Measurements from ENCODE around the gene GABRB2. TPM values are rescaled to one million over a fixed set of nuclear protein-coding genes. Genes with fewer than 3 reads are reported as not detected.
A peak's percentile ranks its signal among the peaks of the same experiment; 100 is the strongest.

Gene GABRB2
- 10 to 100 TPM in 1 of 4 donors, under 1 TPM in 1, not detected in 2; 0.61 to 10.1 TPM for total RNA-seq

- H3K9me3 ChIP-seq, result no peaks in the 10 kb centered on the region
- intact Hi-C loops (cut with DNase I; ENCODE audit: low total_unique reads), result no loop called here
- peaks cover 0 to 17% of the 10 kb centered on the region in 2 donors for H3K27me3 ChIP-seq
- no peak for TF ChIP-seq POLR2A (IDR thresholded peaks at IDR 0.05)
- no peak for TF ChIP-seq CTCF (IDR thresholded peaks at IDR 0.05)
- no peak within 1 kb of the TSS for H3K27ac ChIP-seq
- no peak for DNase-seq
- H3K4me1 ChIP-seq, result peaks cover 0 to 5% of the 10 kb centered on the region in 2 donors
- H3K4me3 ChIP-seq, result peak within 1 kb of the TSS; percentile 5 to 20
- H3K36me3 ChIP-seq, result no peaks in the 10 kb centered on the region
Observed at GRCh38 chr5:161546470-161547301, at the start of gene GABRB2. GABRB2 (minus strand) TSS chr5:161546725; CDS start chr5:161546643, 82 bp downstream.

- intact Hi-C loops (cut with DNase I; ENCODE audit: low total_unique reads), result no loop called here
- H3K27me3 ChIP-seq, result no peaks in the 10 kb centered on the region
- H3K4me3 ChIP-seq, result no peak overlapping the region
- no peaks in the 10 kb centered on the region for H3K9me3 ChIP-seq
- no peak overlapping the region for H3K27ac ChIP-seq
- TF ChIP-seq POLR2A (IDR thresholded peaks at IDR 0.05), result no peak
- TF ChIP-seq CTCF (IDR thresholded peaks at IDR 0.05), result no peak
- H3K4me1 ChIP-seq, result no peaks in the 10 kb centered on the region
- no peak for DNase-seq
- no peaks in the 10 kb centered on the region for H3K36me3 ChIP-seq
Observed at GRCh38 chr5:161585798-161586197, 39.3 kb upstream of the GABRB2 start.

- intact Hi-C loops (cut with DNase I; ENCODE audit: low total_unique reads), result no loop called here
- no peak for TF ChIP-seq CTCF (IDR thresholded peaks at IDR 0.05)
- no peak for TF ChIP-seq POLR2A (IDR thresholded peaks at IDR 0.05)
- H3K4me1 ChIP-seq, result no peaks in the 10 kb centered on the region
Observed at GRCh38 chr5:161580621-161581020, 34.1 kb upstream of the GABRB2 start.

GRCh38 chr5:161572914-161573313 is 26.4 kb upstream of the GABRB2 start:
- no peak for TF ChIP-seq CTCF (IDR thresholded peaks at IDR 0.05)
- TF ChIP-seq POLR2A (IDR thresholded peaks at IDR 0.05), result no peak
- Histone ChIP-seq H3K4me3 (no peak overlapping the region), H3K27ac (no peak overlapping the region), H3K9me3 (no peaks in the 10 kb centered on the region), H3K27me3 (no peaks in the 10 kb centered on the region), H3K4me1 (no peaks in the 10 kb centered on the region), H3K36me3 (no peaks in the 10 kb centered on the region)
- no peak for DNase-seq
- intact Hi-C loops (cut with DNase I; ENCODE audit: low total_unique reads), result no loop called here

More at GRCh38 chr5:161580621-161581020, 34.1 kb upstream of the GABRB2 start:
- no peak overlapping the region for H3K27ac ChIP-seq
- no peaks in the 10 kb centered on the region for H3K9me3 ChIP-seq
- no peak overlapping the region for H3K4me3 ChIP-seq
- DNase-seq, result no peak
- H3K36me3 ChIP-seq, result no peaks in the 10 kb centered on the region
- no peaks in the 10 kb centered on the region for H3K27me3 ChIP-seq

- Histone ChIP-seq H3K4me1 (no peaks in the 10 kb centered on the region), H3K27ac (no peak overlapping the region), H3K27me3 (no peaks in the 10 kb centered on the region), H3K4me3 (no peak overlapping the region), H3K36me3 (no peaks in the 10 kb centered on the region), H3K9me3 (no peaks in the 10 kb centered on the region)
- TF ChIP-seq CTCF (IDR thresholded peaks at IDR 0.05), result no peak
- TF ChIP-seq POLR2A (IDR thresholded peaks at IDR 0.05), result no peak
- intact Hi-C loops (cut with DNase I; ENCODE audit: low total_unique reads), result no loop called here
- no peak for DNase-seq
Observed at GRCh38 chr5:161566081-161566480, 19.6 kb upstream of the GABRB2 start.

Data from uterus (tissue), 4 donors.